Colonic mucosa (tissue), 4 donors: ENCODE results near the gene SRP54. TPM values are rescaled to one million over a fixed set of nuclear protein-coding genes. Genes with fewer than 3 reads are reported as not detected.

ENCODE experiments used
- DNase-seq: peaks from one replicate; pipeline ENCODE4 v3.0.0-alpha.2; 2020
- H3K27ac ChIP-seq: fragments of 200-600 bp; one replicate; pipeline ENCODE4 v1.8.0; 2021
- H3K27me3 ChIP-seq: fragments of 200-600 bp; one replicate; pipeline ENCODE4 v1.8.0; 2021
- H3K36me3 ChIP-seq: fragments of 200-600 bp; one replicate; pipeline ENCODE4 v1.8.0; 2021
- H3K4me1 ChIP-seq: fragments of 200-600 bp; one replicate; pipeline ENCODE4 v1.8.0; 2021; ENCODE audit warnings: mild to moderate bottlenecking
- H3K4me3 ChIP-seq: fragments of 200-600 bp; one replicate; pipeline ENCODE4 v1.8.0; 2021
- H3K9ac ChIP-seq, 2 donors: one replicate each; pipeline ENCODE4 v1.7.0; 2013; ENCODE audit warnings: control low read depth in 2 of 2, low read depth in 2 of 2, low read length in 2 of 2
- H3K9me3 ChIP-seq: fragments of 200-600 bp; one replicate; pipeline ENCODE4 v1.8.0; 2021
- CTCF ChIP-seq: fragments of 200-600 bp; IDR thresholded peaks from one replicate; pipeline ENCODE4 v1.8.0; 2022; ENCODE audit warnings: antibody characterized with exemption, mild to moderate bottlenecking
- intact Hi-C: fragments of 100-400 bp; cut with DNase I; formaldehyde crosslinking; loops from one replicate; pipeline ENCODE4 v1.14.1; 2022
- total RNA-seq, 2 donors: library from RNA; stranded (reverse); fragmentation: NEBNext Ultra II Directional in 1 of 2; extraction: Animal tissue kit (Norgen Biotek cat#: 25700) in 1 of 2; gene quantifications; one replicate each; pipeline ENCODE4 v1.2.1, GENCODE V29; 2021
- donor health status: healthy.
- donor health status: DM: no; HTN: no; CAD: no.
- donor health status: DM: no; HTN: no; CAD: no.

SRP54 gene
- total RNA-seq, 2 donors from 2014 or later: 43.5 to 45.6 TPM

- H3K4me3 ChIP-seq: no peak overlapping the region
- H3K9ac ChIP-seq: no peak overlapping the region
- H3K27me3 ChIP-seq: no peaks in the 10 kb centered on the region
- peaks cover 5% of the 10 kb centered on the region for H3K36me3 ChIP-seq
- TF ChIP-seq CTCF: no peak
- no peaks in the 10 kb centered on the region for H3K4me1 ChIP-seq
- no peak for DNase-seq
- no peaks in the 10 kb centered on the region for H3K9me3 ChIP-seq
- intact Hi-C loops: no loop called here
- H3K27ac ChIP-seq: no peak overlapping the region
Measured at GRCh38 chr14:34994668-34995067, 11.9 kb downstream of the SRP54 start.

GRCh38 chr14:34997762-34998161 lies 15.0 kb downstream of the SRP54 start:
- Histone ChIP-seq H3K4me1 (no peaks in the 10 kb centered on the region), H3K36me3 (peaks cover 10% of the 10 kb centered on the region), H3K27me3 (no peaks in the 10 kb centered on the region), H3K9ac (no peak overlapping the region), H3K9me3 (no peaks in the 10 kb centered on the region), H3K4me3 (no peak overlapping the region), H3K27ac (no peak overlapping the region)
- no peak for TF ChIP-seq CTCF
- DNase-seq: no peak
- intact Hi-C loops: no loop called here

GRCh38 chr14:34999500-34999899 lies 16.7 kb downstream of the SRP54 start:
- Histone ChIP-seq H3K36me3 (peaks cover 10% of the 10 kb centered on the region), H3K9me3 (no peaks in the 10 kb centered on the region), H3K27me3 (no peaks in the 10 kb centered on the region), H3K27ac (no peak overlapping the region), H3K4me3 (no peak overlapping the region), H3K4me1 (no peaks in the 10 kb centered on the region), H3K9ac (no peak overlapping the region)
- TF ChIP-seq CTCF: no peak
- intact Hi-C loops: no loop called here
- DNase-seq: no peak

GRCh38 chr14:35001621-35002020 lies 18.8 kb downstream of the SRP54 start:
- DNase-seq: no peak
- Histone ChIP-seq H3K9me3 (no peaks in the 10 kb centered on the region), H3K4me1 (no peaks in the 10 kb centered on the region), H3K27ac (no peak overlapping the region), H3K27me3 (no peaks in the 10 kb centered on the region), H3K9ac (no peak overlapping the region), H3K36me3 (peaks cover 10% of the 10 kb centered on the region), H3K4me3 (no peak overlapping the region)
- intact Hi-C loops: no loop called here
- TF ChIP-seq CTCF: no peak

- TF ChIP-seq CTCF: no peak
- Histone ChIP-seq H3K27ac (no peak overlapping the region), H3K9me3 (no peaks in the 10 kb centered on the region), H3K9ac (no peak overlapping the region), H3K27me3 (no peaks in the 10 kb centered on the region), H3K4me1 (no peaks in the 10 kb centered on the region), H3K4me3 (no peak overlapping the region), H3K36me3 (peaks cover 3% of the 10 kb centered on the region)
- DNase-seq: no peak
- intact Hi-C loops: no loop called here
Measured at GRCh38 chr14:35004839-35005238, 22.0 kb downstream of the SRP54 start.

- H3K4me1 ChIP-seq: no peaks in the 10 kb centered on the region
- intact Hi-C loops: no loop called here
- no peak for TF ChIP-seq CTCF
- no peak overlapping the region for H3K4me3 ChIP-seq
- H3K27me3 ChIP-seq: no peaks in the 10 kb centered on the region
- H3K9me3 ChIP-seq: no peaks in the 10 kb centered on the region
- H3K36me3 ChIP-seq: peaks cover 5% of the 10 kb centered on the region
- no peak overlapping the region for H3K27ac ChIP-seq
- DNase-seq: no peak
- H3K9ac ChIP-seq: no peak overlapping the region
Measured at GRCh38 chr14:35016568-35016967, 33.8 kb downstream of the SRP54 start.
